Measurements from ENCODE around the gene OLA1.

OLA1 gene

DNA sequence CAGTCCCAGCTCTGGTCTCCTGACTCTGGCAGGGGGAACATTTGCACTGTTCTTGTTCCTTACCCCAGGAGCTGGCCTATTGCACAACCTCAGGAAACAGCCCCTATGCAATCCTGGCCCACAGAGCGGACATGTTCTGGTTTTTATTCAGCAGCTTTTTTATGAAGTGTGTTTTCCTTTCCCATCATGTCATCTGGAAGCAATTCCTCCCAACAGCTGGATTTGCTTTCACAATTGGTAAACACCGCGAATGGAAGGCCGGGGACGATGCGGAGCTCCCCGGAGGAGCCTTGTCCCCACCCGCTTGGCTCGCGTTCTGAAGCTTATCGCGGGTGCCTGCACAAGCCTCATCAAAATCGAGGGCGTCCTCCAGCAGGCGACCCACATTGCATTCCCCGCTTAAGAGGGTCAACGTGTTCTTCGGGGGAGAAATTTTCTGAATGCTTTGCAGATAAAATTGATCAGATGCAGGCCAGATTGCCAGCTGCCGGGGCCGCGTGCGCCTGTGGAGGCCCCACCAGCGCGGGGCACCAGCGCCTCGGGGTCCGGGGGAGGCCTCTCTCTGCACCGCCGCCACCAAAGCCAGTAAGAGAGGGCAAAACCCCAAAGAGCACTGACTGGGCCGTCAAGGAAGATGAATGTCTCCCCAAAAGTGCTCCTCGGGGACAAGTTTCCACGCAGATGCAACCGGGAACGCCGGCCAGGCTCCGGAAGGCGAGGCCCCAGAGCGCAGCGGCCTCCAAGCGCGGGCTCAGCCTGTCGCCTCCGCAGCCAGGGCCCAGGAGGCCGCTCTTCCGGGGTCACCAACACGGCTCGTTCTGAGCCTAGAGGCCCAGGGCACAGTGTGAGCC lies 222.8 kb downstream of the OLA1 start:
- DNase-seq (ENCODE audit: insufficient read length) (no peak), FAIRE-seq (no peak)
- TF ChIP-seq POLR2AphosphoS5 (IDR thresholded peaks at IDR 0.05; ENCODE audit: low read depth, low read length) (no peak), TAF1 (IDR thresholded peaks at IDR 0.05; ENCODE audit: borderline replicate concordance, low read depth, low read length) (no peak), POLR2A (IDR thresholded peaks at IDR 0.05; ENCODE audit: low read depth, low read length) (no peak)

DNA sequence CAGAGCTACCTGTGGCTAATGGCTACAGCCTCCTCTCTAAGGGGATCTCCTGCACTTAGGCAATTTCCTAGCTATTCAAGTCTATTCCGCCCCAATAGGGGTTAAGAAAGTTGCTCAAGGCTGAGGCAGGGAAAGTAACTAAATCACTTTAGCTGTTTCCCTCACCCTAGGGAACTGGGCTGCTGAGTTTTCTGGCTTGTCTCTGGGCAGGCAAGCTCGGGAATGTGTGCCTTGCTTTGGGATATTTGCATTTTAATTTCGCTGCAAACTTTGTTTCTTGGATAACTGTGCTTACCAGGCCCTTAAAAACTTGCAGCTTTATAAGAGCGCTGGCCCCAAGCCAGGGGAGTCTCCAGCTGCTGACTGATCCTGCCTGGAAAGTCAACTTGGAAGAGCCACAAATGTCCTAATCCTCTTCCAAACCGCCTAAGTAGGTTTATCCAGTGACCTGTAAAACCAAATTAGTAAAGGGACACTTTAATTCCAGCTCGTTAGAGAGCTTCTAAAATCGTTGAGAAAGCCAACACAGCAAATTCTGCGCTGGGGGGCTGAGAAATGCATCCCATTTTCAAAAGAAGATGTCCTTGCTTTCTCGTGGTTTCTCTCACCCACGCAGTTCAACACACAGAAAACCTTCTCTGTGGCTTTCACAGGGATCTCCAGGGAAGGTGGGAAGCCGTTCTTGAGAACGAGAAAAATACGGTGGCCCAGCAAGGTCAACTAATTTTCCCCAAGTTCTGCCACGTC lies 223.6 kb downstream of the OLA1 start:
- DNase-seq (ENCODE audit: insufficient read length): no peak
- no peak for TF ChIP-seq POLR2A (IDR thresholded peaks at IDR 0.05; ENCODE audit: low read depth, low read length)
- no peak for TF ChIP-seq POLR2AphosphoS5 (IDR thresholded peaks at IDR 0.05; ENCODE audit: low read depth, low read length)
- no peak for TF ChIP-seq TAF1 (IDR thresholded peaks at IDR 0.05; ENCODE audit: borderline replicate concordance, low read depth, low read length)
- no peak for FAIRE-seq

DNA sequence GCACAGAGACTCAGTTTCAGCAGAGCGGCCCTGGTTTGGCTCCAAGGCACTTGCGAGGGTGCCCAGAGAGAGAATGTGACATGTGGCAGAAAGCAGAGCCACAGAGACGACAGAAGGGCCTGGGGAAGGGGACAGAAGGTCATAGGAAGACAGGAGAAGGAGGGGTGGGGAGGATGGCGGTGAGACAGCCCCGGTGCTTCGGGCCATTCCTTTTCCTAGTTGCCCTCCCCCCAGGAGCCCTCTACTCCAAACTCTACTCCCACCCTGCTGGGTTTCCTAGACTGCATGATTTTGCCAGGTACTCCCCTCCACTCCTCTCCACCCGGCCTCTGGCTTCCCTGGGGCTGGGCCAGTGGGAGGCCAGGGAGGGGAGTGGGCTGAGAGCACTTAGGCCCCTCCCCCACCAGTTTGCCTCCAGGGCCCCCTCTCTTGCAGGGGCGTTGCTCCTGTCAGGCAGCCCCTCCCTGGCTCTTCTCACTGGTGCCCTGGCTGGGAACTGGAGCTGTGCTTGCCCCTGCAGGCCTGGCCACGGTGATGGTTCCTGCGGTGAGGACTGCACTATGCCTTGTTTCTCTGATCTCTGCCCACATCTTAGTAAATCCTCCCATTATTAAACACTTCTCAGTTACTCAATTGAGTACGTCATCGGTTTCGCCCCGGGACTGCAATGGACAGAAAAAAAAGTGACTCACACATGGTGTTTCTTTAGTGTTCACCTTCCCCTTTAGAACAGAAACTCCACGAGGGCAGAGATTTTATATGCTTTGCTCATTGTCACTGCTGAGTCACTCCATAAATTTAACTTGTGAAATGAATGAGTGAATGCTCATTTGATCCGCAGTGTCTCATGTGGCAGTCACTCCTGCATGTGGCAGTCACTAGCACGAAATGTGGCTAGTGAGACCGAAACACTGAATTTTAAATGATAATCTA lies 224.5 kb downstream of the OLA1 start:
- TF ChIP-seq POLR2AphosphoS5 (IDR thresholded peaks at IDR 0.05; ENCODE audit: low read depth, low read length) (no peak), POLR2A (IDR thresholded peaks at IDR 0.05; ENCODE audit: low read depth, low read length) (no peak), TAF1 (IDR thresholded peaks at IDR 0.05; ENCODE audit: borderline replicate concordance, low read depth, low read length) (no peak)
- FAIRE-seq: no peak
- no peak for DNase-seq (ENCODE audit: insufficient read length)

Data from GM12892 (cell line).